Keratinocyte (primary cell): ENCODE data around the gene GRB2. TPM values are rescaled to one million over a fixed set of nuclear protein-coding genes. Genes with fewer than 3 reads are reported as not detected.
"Not testable (repeated sequence)": the region's sequence is repeated elsewhere in the genome, so short reads cannot be mapped to it uniquely, and the experiment has no call there.

Experiments used
- DNase-seq: peaks from one replicate; pipeline ENCODE4 v3.0.0-alpha.2; 2011; ENCODE audit warnings: low read depth, missing footprints, low spot score
- FAIRE-seq: peaks from 2 replicates; lab custom pipeline; 2011; peaks lifted over from hg19 to GRCh38; lab: Jason Lieb, UNC
- H2AFZ ChIP-seq: 2 replicates; pipeline ENCODE4 v1.6.0; 2012; ENCODE audit warnings: low read length, control low read depth, inconsistent platforms; ENCODE audit not compliant: control insufficient read depth
- H3K27ac ChIP-seq: 2 replicates; pipeline ENCODE4 v1.5.1; 2011; ENCODE audit warnings: low read length; ENCODE audit not compliant: control insufficient read depth, insufficient read depth
- H3K27me3 ChIP-seq: 3 replicates; pipeline ENCODE4 v1.6.0; 2011; ENCODE audit warnings: low read length; ENCODE audit not compliant: control insufficient read depth, insufficient read depth; ENCODE audit errors: extremely low read depth
- H3K36me3 ChIP-seq, 2 experiments: 2 replicates in 1 of 2; 3 replicates in 1 of 2; pipeline ENCODE4 v1.5.1; 2011; ENCODE audit warnings: low read length in 2 of 2, mild to moderate bottlenecking in 1 of 2; ENCODE audit not compliant: control insufficient read depth in 2 of 2, insufficient read depth in 2 of 2; ENCODE audit errors: extremely low read depth in 1 of 2
- H3K4me1 ChIP-seq: 3 replicates; pipeline ENCODE4 v1.5.1; 2011; ENCODE audit warnings: low read length; ENCODE audit not compliant: control insufficient read depth, insufficient read depth; ENCODE audit errors: extremely low read depth
- H3K4me2 ChIP-seq: 3 replicates; pipeline ENCODE4 v1.6.0; 2011; ENCODE audit warnings: low read depth, low read length; ENCODE audit not compliant: control insufficient read depth, insufficient read depth; ENCODE audit errors: extremely low read depth
- H3K4me3 ChIP-seq, 3 experiments: fragments of 200-600 bp in 1 of 3; sonication (generic) in 1 of 3; 2 replicates in 2 of 3; 3 replicates in 1 of 3; pipeline ENCODE4 v1.5.1; 2011 to 2016; ENCODE audit warnings: low read length in 3 of 3, mild to moderate bottlenecking in 3 of 3, control low read depth in 2 of 3, inconsistent platforms in 1 of 3, low read depth in 1 of 3, mixed read lengths in 1 of 3, mixed run types in 1 of 3, moderate library complexity in 1 of 3; ENCODE audit not compliant: control insufficient read depth in 2 of 3, insufficient read depth in 2 of 3; ENCODE audit errors: extremely low read depth in 1 of 3
- H3K79me2 ChIP-seq: 2 replicates; pipeline ENCODE4 v1.6.0; 2012; ENCODE audit warnings: low read length; ENCODE audit not compliant: control insufficient read depth, insufficient read depth
- H3K9ac ChIP-seq: 3 replicates; pipeline ENCODE4 v1.6.0; 2011; ENCODE audit warnings: low read length; ENCODE audit not compliant: control insufficient read depth, insufficient read depth; ENCODE audit errors: extremely low read depth
- H3K9me1 ChIP-seq: 3 replicates; pipeline ENCODE4 v1.6.0; 2011; ENCODE audit warnings: low read length; ENCODE audit not compliant: control insufficient read depth, insufficient read depth; ENCODE audit errors: extremely low read depth
- H3K9me3 ChIP-seq: 2 replicates; pipeline ENCODE4 v1.5.1; 2012; ENCODE audit warnings: low read depth, low read length; ENCODE audit not compliant: control insufficient read depth
- H4K20me1 ChIP-seq: 3 replicates; pipeline ENCODE4 v1.6.0; 2011; ENCODE audit warnings: low read length; ENCODE audit not compliant: control insufficient read depth, insufficient read depth; ENCODE audit errors: extremely low read depth
- EZH2 ChIP-seq: IDR thresholded peaks from one replicate; pipeline ENCODE4 v1.6.1; 2012; ENCODE audit warnings: inconsistent platforms, mild to moderate bottlenecking, low read length, moderate library complexity
- dilution Hi-C: fragments of 300-500 bp; cut with MboI; formaldehyde crosslinking; loops from one replicate; pipeline ENCODE4 v1.7.0; 2020; ENCODE audit warnings: low sequenced_read_pairs; ENCODE audit not compliant: extremely low pct_ligation_motif_present
- polyA plus RNA-seq, 5 experiments: library from polyadenylated mRNA; depleted of rRNA in 3 of 5; stranded (reverse) in 3 of 5; stranded (forward) in 1 of 5; unstranded in 1 of 5; fragments of >200 nt; gene quantifications; 1 replicate in 1 of 5; 2 replicates in 3 of 5; 3 replicates in 1 of 5; pipeline versions ENCODE4 v1.2.1 to v1.2.3, GENCODE V29; 2011 to 2012; ENCODE audit warnings: missing spikeins in 2 of 5, low read depth in 1 of 5, low replicate concordance in 1 of 5
- TF ChIP-seq, protein P1 (sequence below), 3 experiments: IDR thresholded peaks in 1 of 3; conservative IDR thresholded peaks in 1 of 3; optimal IDR thresholded peaks in 1 of 3; 2 replicates in 2 of 3; 3 replicates in 1 of 3; pipeline versions ENCODE3 to v1.5.1; 2011; ENCODE audit warnings: low read length in 3 of 3, mild to moderate bottlenecking in 3 of 3, moderate library complexity in 2 of 3, control low read depth in 1 of 3, inconsistent platforms in 1 of 3; ENCODE audit not compliant: insufficient read depth in 2 of 3; ENCODE audit errors: extremely low read depth in 1 of 3

GRB2 gene
- polyA plus RNA-seq, 1 donor (not counting 4 experiments of a cell fraction or from before 2014, with no cell fraction given): 62.0 TPM

DNA sequence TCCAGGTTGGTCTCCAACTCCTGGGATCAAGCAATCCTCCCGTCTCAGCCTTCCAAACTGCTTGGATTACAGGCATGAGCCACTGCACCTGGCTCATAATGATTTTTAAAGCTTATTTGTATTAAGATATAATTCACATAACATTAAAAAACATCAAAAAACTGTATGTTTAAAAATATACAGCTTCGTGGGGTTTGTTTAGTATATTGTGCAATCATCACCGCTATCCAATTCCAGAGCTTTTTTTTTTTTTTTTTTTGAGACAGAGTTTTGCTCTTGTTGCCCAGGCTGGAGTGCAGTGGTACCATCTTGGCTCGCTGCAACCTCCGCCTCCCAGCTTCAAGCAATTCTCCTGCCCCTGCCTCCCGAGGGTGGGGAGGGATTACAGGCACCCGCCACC, 105.2 kb downstream of the GRB2 start:
- DNase-seq: no peak
- Histone ChIP-seq H4K20me1 (no peaks in the 10 kb centered on the region), H3K4me2 (no peak overlapping the region), H3K36me3 (no peaks in the 10 kb centered on the region), H3K4me3 (no peak overlapping the region), H3K9ac (no peak overlapping the region), H3K27me3 (no peaks in the 10 kb centered on the region), H3K9me1 (no peaks in the 10 kb centered on the region), H3K27ac (no peak overlapping the region), H3K9me3 (no peaks in the 10 kb centered on the region), H3K79me2 (no peaks in the 10 kb centered on the region), H2AFZ (no peak overlapping the region), H3K4me1 (no peaks in the 10 kb centered on the region)
- FAIRE-seq: no peak
- dilution Hi-C loops: no loop called here
- no peak for TF ChIP-seq EZH2
- TF ChIP-seq, protein P1, sequence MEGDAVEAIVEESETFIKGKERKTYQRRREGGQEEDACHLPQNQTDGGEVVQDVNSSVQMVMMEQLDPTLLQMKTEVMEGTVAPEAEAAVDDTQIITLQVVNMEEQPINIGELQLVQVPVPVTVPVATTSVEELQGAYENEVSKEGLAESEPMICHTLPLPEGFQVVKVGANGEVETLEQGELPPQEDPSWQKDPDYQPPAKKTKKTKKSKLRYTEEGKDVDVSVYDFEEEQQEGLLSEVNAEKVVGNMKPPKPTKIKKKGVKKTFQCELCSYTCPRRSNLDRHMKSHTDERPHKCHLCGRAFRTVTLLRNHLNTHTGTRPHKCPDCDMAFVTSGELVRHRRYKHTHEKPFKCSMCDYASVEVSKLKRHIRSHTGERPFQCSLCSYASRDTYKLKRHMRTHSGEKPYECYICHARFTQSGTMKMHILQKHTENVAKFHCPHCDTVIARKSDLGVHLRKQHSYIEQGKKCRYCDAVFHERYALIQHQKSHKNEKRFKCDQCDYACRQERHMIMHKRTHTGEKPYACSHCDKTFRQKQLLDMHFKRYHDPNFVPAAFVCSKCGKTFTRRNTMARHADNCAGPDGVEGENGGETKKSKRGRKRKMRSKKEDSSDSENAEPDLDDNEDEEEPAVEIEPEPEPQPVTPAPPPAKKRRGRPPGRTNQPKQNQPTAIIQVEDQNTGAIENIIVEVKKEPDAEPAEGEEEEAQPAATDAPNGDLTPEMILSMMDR (optimal IDR thresholded peaks at IDR 0.05 in 1 of 3, IDR thresholded peaks at IDR 0.05 in 1 of 3, conservative IDR thresholded peaks at IDR 0.05 in 1 of 3; ENCODE audit: extremely low read depth in 1 of 3, insufficient read depth in 2 of 3, low read length in 3 of 3): no peak

DNA sequence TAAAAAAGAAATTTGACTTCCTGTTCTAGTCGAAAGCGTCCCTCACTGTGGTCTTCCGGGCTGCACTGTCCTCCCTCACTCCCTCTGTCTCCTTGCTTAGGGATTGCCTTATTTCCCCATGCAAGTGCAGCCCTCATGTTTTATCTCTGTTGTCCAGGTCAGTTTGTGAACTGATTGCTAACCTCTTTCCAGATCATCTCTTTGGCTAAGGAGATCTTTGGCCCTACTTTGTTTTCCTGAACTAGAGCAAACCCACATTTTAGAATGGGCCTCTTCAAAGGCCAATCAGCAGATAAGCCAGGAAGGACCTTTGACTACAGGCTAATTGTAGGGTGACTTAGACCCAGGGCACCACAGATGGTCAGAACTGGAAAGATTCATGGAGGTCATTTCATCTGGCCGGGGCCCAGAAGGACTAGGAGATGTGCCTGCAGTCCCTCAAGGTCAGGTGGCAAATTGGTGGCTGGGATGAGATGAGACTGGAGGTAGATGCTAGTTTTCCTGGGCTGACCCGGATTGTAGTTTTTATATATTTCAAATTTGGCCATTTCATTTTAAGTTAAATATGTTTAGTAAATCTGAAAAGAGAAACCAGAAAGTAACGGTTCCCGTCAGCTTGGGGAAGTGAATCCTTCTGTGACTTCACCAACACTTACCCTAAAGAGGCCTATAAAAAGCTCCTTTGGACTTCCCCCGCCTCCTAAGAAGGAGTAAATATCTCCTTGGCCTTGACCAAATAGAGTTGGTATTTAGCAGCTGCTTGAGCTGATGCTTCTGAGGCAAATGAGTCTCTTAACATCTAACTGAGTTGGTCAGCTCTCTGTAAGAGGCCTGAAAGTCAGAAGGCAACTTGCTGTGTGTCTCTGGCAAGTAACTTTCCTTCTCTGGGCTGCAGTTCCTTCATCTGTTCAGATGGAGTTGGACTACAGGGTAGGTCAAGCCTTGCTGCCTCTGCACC, 110.0 kb downstream of the GRB2 start:
- H3K4me3 ChIP-seq: no peak overlapping the region
- TF ChIP-seq, protein P1 (optimal IDR thresholded peaks at IDR 0.05 in 1 of 3, IDR thresholded peaks at IDR 0.05 in 1 of 3, conservative IDR thresholded peaks at IDR 0.05 in 1 of 3; ENCODE audit: extremely low read depth in 1 of 3, insufficient read depth in 2 of 3, low read length in 3 of 3): no peak
- TF ChIP-seq EZH2: no peak
- H4K20me1 ChIP-seq: no peaks in the 10 kb centered on the region
- H3K9me1 ChIP-seq: no peaks in the 10 kb centered on the region
- no peak for DNase-seq
- FAIRE-seq: no peak
- dilution Hi-C loops: no loop called here
- H3K9me3 ChIP-seq: no peaks in the 10 kb centered on the region
- H3K36me3 ChIP-seq: no peaks in the 10 kb centered on the region
- no peak overlapping the region for H3K9ac ChIP-seq
- no peak overlapping the region for H2AFZ ChIP-seq
- H3K27ac ChIP-seq: no peak overlapping the region
- no peaks in the 10 kb centered on the region for H3K27me3 ChIP-seq
- H3K4me2 ChIP-seq: no peak overlapping the region
- no peaks in the 10 kb centered on the region for H3K79me2 ChIP-seq
- no peaks in the 10 kb centered on the region for H3K4me1 ChIP-seq

DNA sequence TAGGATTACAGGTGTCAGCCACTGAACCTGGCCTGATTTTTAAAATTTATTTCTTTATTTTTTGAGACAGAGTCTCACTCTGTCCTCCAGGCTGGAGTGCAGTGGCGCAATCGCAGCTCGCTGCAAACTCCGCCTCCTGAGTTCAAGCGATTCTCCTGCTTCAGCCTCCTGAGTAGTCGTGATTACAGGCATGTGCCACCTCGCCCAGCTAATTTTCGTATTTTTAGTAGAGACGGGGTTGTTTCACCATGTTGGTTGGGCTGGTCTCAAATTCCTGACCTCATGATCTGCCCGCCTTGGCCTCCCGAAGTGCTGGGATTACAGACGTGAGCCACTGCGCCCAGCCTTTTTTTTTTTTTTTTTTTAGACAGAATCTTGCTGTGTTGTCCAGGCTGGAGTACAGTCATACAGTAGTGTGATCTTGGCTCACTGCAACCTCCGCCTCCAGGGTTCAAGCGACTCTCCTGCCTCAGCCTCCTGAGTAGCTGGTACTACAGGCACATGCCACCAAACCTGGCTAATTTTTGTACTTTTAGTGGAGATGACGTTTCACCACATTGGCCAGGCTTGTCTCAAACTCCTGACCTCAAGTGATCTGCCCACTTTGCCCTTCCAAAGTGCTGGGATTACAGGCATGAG, 112.5 kb downstream of the GRB2 start:
- H3K4me2 ChIP-seq, H3K4me1 ChIP-seq, H4K20me1 ChIP-seq, H3K9me3 ChIP-seq, H3K9ac ChIP-seq, H3K4me3 ChIP-seq, H3K79me2 ChIP-seq, H3K9me1 ChIP-seq, dilution Hi-C loops, H2AFZ ChIP-seq, H3K27me3 ChIP-seq, H3K36me3 ChIP-seq, H3K27ac ChIP-seq, DNase-seq, FAIRE-seq: not testable (repeated sequence)
